H9 (cell line): ENCODE results near the gene TRAK2. TPM values are rescaled to one million over a fixed set of nuclear protein-coding genes. Genes with fewer than 3 reads are reported as not detected.

Experiments used
- DNase-seq: peaks from one replicate; pipeline ENCODE4 v3.0.0-alpha.2; 2017
- H2AFZ ChIP-seq: one replicate; pipeline ENCODE4 v1.6.1; 2013; ENCODE audit warnings: mild to moderate bottlenecking, low read length, control low read depth, moderate library complexity
- H2AK5ac ChIP-seq: 2 replicates; pipeline ENCODE4 v1.6.1; 2013; ENCODE audit warnings: low read length, control low read depth, mixed read lengths; ENCODE audit not compliant: insufficient read length
- H2BK120ac ChIP-seq: one replicate; pipeline ENCODE4 v1.6.1; 2013; ENCODE audit warnings: low read depth, mild to moderate bottlenecking, low read length, control low read depth, inconsistent platforms; ENCODE audit not compliant: poor library complexity, severe bottlenecking
- H2BK12ac ChIP-seq: 2 replicates; pipeline ENCODE4 v1.6.1; 2013; ENCODE audit warnings: low read length, control low read depth, mixed read lengths, low read depth; ENCODE audit not compliant: insufficient read length
- H2BK15ac ChIP-seq: 2 replicates; pipeline ENCODE4 v1.6.1; 2013; ENCODE audit warnings: low read depth, low read length, control low read depth
- H2BK20ac ChIP-seq: one replicate; pipeline ENCODE4 v1.6.1; 2013; ENCODE audit warnings: low read depth, mild to moderate bottlenecking, low read length, control low read depth, inconsistent platforms; ENCODE audit not compliant: poor library complexity, severe bottlenecking
- H2BK5ac ChIP-seq: 2 replicates; pipeline ENCODE4 v1.6.1; 2013; ENCODE audit warnings: low read length, control low read depth, mixed read lengths; ENCODE audit not compliant: insufficient read length
- H3K14ac ChIP-seq: 2 replicates; pipeline ENCODE4 v1.6.1; 2013; ENCODE audit warnings: low read length, control low read depth; ENCODE audit not compliant: insufficient read depth
- H3K18ac ChIP-seq: 2 replicates; pipeline ENCODE4 v1.6.1; 2013; ENCODE audit warnings: low read depth, mild to moderate bottlenecking, mixed read lengths, low read length, control low read depth; ENCODE audit not compliant: insufficient read length
- H3K23ac ChIP-seq: 2 replicates; pipeline ENCODE4 v1.6.1; 2013; ENCODE audit warnings: low read length, control low read depth, mixed read lengths, low read depth; ENCODE audit not compliant: insufficient read length
- H3K23me2 ChIP-seq: 2 replicates; pipeline ENCODE4 v1.6.1; 2013; ENCODE audit warnings: low read depth, mild to moderate bottlenecking, mixed read lengths, low read length, control low read depth; ENCODE audit not compliant: insufficient read length, poor library complexity, severe bottlenecking
- H3K27ac ChIP-seq: 2 replicates; pipeline ENCODE4 v1.5.1; 2013; ENCODE audit warnings: low read length, control low read depth, mixed read lengths, low read depth; ENCODE audit not compliant: insufficient read length
- H3K27me3 ChIP-seq: 2 replicates; pipeline ENCODE4 v1.6.1; 2013; ENCODE audit warnings: low read length, control low read depth, inconsistent platforms; ENCODE audit not compliant: insufficient read depth
- H3K4ac ChIP-seq: 2 replicates; pipeline ENCODE4 v1.6.1; 2013; ENCODE audit warnings: low read depth, mild to moderate bottlenecking, control low read depth, inconsistent platforms, low read length, moderate library complexity
- H3K4me1 ChIP-seq: 2 replicates; pipeline ENCODE4 v1.6.1; 2013; ENCODE audit warnings: low read length, control low read depth, inconsistent platforms; ENCODE audit not compliant: insufficient read depth
- H3K4me2 ChIP-seq: 2 replicates; pipeline ENCODE4 v1.6.1; 2013; ENCODE audit warnings: low read length, control low read depth, mixed read lengths; ENCODE audit not compliant: insufficient read length, insufficient read depth
- H3K56ac ChIP-seq: 2 replicates; pipeline ENCODE4 v1.6.1; 2013; ENCODE audit warnings: low read depth, mild to moderate bottlenecking, mixed read lengths, low read length, control low read depth; ENCODE audit not compliant: insufficient read length
- H3K79me1 ChIP-seq: 2 replicates; pipeline ENCODE4 v1.6.1; 2013; ENCODE audit warnings: low read depth, mild to moderate bottlenecking, moderate library complexity, low read length, control low read depth, inconsistent platforms; ENCODE audit not compliant: insufficient read depth, poor library complexity, severe bottlenecking
- H3K79me2 ChIP-seq: 2 replicates; pipeline ENCODE4 v1.6.1; 2013; ENCODE audit warnings: low read length, control low read depth, inconsistent platforms; ENCODE audit not compliant: insufficient read depth
- H3K9ac ChIP-seq: 2 replicates; pipeline ENCODE4 v1.6.1; 2013; ENCODE audit warnings: low read length, control low read depth, mixed read lengths; ENCODE audit not compliant: insufficient read length; ENCODE audit errors: extremely low read depth
- H3K9me3 ChIP-seq: one replicate; pipeline ENCODE4 v1.6.1; 2013; ENCODE audit warnings: low read depth, low read length, inconsistent platforms; ENCODE audit not compliant: control insufficient read depth
- H3T11ph ChIP-seq: one replicate; pipeline ENCODE4 v1.6.1; 2013; ENCODE audit warnings: mild to moderate bottlenecking, low read length, control low read depth, inconsistent platforms
- H4K20me1 ChIP-seq: one replicate; pipeline ENCODE4 v1.6.1; 2013; ENCODE audit not compliant: control insufficient read depth, insufficient read length, insufficient read depth
- H4K5ac ChIP-seq: 2 replicates; pipeline ENCODE4 v1.6.1; 2013; ENCODE audit warnings: low read depth, mild to moderate bottlenecking, mixed read lengths, low read length, control low read depth; ENCODE audit not compliant: insufficient read length
- H4K8ac ChIP-seq: replicated peaks from 2 replicates; pipeline ENCODE4 v1.6.1; 2013; ENCODE audit warnings: low read length, control low read depth, mixed read lengths, low read depth; ENCODE audit not compliant: insufficient read length
- H4K91ac ChIP-seq: 2 replicates; pipeline ENCODE4 v1.6.1; 2013; ENCODE audit warnings: low read depth, mild to moderate bottlenecking, moderate library complexity, mixed read lengths, low read length, control low read depth; ENCODE audit not compliant: insufficient read length
- H3K27ac Mint-ChIP-seq, 3 experiments: 2 replicates in 2 of 3; 3 replicates in 1 of 3; pipeline ENCODE4 v1.8.0; 2020 to 2021; ENCODE audit warnings: mixed read lengths in 3 of 3, mild to moderate bottlenecking in 1 of 3, moderate library complexity in 1 of 3
- H3K27me3 Mint-ChIP-seq: 2 replicates; pipeline ENCODE4 v1.8.0; 2021; ENCODE audit warnings: low read depth, mild to moderate bottlenecking, moderate library complexity, mixed read lengths
- H3K36me3 Mint-ChIP-seq, 3 experiments: 2 replicates in 2 of 3; 3 replicates in 1 of 3; pipeline ENCODE4 v1.8.0; 2020 to 2021; ENCODE audit warnings: low read depth in 3 of 3, mixed read lengths in 3 of 3; ENCODE audit not compliant: insufficient read depth in 1 of 3
- H3K4me1 Mint-ChIP-seq, 2 experiments: 2 replicates each; pipeline ENCODE4 v1.8.0; 2020; ENCODE audit warnings: mixed read lengths in 2 of 2
- H3K4me3 Mint-ChIP-seq, 2 experiments: 2 replicates in 1 of 2; 3 replicates in 1 of 2; pipeline ENCODE4 v1.8.0; 2020 to 2021; ENCODE audit warnings: mild to moderate bottlenecking in 2 of 2, mixed read lengths in 2 of 2, moderate library complexity in 1 of 2
- H3K9me3 Mint-ChIP-seq, 2 experiments: 2 replicates in 1 of 2; 3 replicates in 1 of 2; pipeline ENCODE4 v1.8.0; 2020; ENCODE audit warnings: mild to moderate bottlenecking in 2 of 2, mixed read lengths in 2 of 2, moderate library complexity in 1 of 2
- WGBS: extraction: QIAGEN DNeasy Blood & Tissue Kit; methylation state at CpG from one replicate; pipeline ENCODE4 v1.1.7; 2013; ENCODE audit warnings: missing lambda C conversion rate, low lambda C conversion rate, mixed read lengths; ENCODE audit not compliant: insufficient read length; ENCODE audit errors: extremely low coverage; 5-methylcytosine and 5-hydroxymethylcytosine counted together
- total RNA-seq: library from RNA; stranded (reverse); gene quantifications from 2 replicates; pipeline ENCODE4 v1.2.1, GENCODE V29; 2021
- TF ChIP-seq, protein P1 (sequence below): fragments of 200-600 bp; sonication (generic); conservative IDR thresholded peaks from 3 replicates; pipeline ENCODE4 v1.8.0; 2021; ENCODE audit warnings: antibody characterized with exemption, mild to moderate bottlenecking

TRAK2 gene
- total RNA-seq, 1 experiment from 2014 or later = 14.2 TPM

DNA sequence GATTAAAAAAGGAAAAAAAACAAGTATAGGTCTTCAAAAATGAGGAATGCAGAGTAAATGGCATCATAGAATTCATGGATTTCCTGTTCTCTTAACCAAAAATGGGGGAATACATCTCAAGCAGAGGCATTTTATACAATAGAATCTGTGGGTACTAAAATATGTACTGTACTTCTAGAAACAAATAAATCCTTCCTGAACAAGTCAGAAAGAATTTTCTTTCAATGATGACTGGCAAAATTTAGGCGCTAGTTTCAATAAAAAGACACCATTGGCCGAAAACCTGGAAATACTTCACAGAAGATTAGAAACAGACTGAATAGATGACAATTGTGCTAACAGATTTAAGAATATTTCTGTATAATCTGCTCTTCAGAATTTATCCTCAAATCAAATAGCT is 15.1 kb downstream of the TRAK2 start:
- no peak overlapping the region for H2BK20ac ChIP-seq
- H3K4me1 ChIP-seq = peaks cover 2% of the 10 kb centered on the region; the same call in 1 of the 2 replicates
- TF ChIP-seq, protein P1, sequence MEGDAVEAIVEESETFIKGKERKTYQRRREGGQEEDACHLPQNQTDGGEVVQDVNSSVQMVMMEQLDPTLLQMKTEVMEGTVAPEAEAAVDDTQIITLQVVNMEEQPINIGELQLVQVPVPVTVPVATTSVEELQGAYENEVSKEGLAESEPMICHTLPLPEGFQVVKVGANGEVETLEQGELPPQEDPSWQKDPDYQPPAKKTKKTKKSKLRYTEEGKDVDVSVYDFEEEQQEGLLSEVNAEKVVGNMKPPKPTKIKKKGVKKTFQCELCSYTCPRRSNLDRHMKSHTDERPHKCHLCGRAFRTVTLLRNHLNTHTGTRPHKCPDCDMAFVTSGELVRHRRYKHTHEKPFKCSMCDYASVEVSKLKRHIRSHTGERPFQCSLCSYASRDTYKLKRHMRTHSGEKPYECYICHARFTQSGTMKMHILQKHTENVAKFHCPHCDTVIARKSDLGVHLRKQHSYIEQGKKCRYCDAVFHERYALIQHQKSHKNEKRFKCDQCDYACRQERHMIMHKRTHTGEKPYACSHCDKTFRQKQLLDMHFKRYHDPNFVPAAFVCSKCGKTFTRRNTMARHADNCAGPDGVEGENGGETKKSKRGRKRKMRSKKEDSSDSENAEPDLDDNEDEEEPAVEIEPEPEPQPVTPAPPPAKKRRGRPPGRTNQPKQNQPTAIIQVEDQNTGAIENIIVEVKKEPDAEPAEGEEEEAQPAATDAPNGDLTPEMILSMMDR = no peak
- no peak overlapping the region for H2AK5ac ChIP-seq
- Mint-ChIP-seq H3K36me3 (peaks cover 4 to 6% (median 5%) of the 10 kb centered on the region in 3 experiments), H3K4me3 (no peak overlapping the region), H3K27me3 (no peaks in the 10 kb centered on the region), H3K27ac (no peak overlapping the region), H3K9me3 (peaks cover 4% of the 10 kb centered on the region in 2 experiments), H3K4me1 (peaks cover 6 to 16% of the 10 kb centered on the region in 2 experiments)
- H2BK15ac ChIP-seq = no peak overlapping the region
- H2AFZ ChIP-seq = no peak overlapping the region
- no peaks in the 10 kb centered on the region for H3K23me2 ChIP-seq
- no peak overlapping the region for H3K4ac ChIP-seq
- no peaks in the 10 kb centered on the region for H3K27me3 ChIP-seq
- H3K9ac ChIP-seq = no peak overlapping the region
- H2BK120ac ChIP-seq = no peak overlapping the region
- no peak overlapping the region for H3K56ac ChIP-seq
- H3K27ac ChIP-seq = no peak overlapping the region
- peaks cover 5% of the 10 kb centered on the region for H3K9me3 ChIP-seq
- no peaks in the 10 kb centered on the region for H3K79me2 ChIP-seq
- no peak overlapping the region for H3K4me2 ChIP-seq
- no peak overlapping the region for H3K14ac ChIP-seq
- no peak overlapping the region for H4K8ac ChIP-seq
- no peak overlapping the region for H4K5ac ChIP-seq
- H2BK12ac ChIP-seq = no peak overlapping the region
- no peaks in the 10 kb centered on the region for H4K20me1 ChIP-seq
- no peaks in the 10 kb centered on the region for H3K79me1 ChIP-seq
- H3K23ac ChIP-seq = no peak overlapping the region
- WGBS = no CpG with 5 or more reads among the region's 2 CpGs
- H3T11ph ChIP-seq = no peak overlapping the region
- no peak for DNase-seq
- H2BK5ac ChIP-seq = no peak overlapping the region
- no peak overlapping the region for H4K91ac ChIP-seq
- H3K18ac ChIP-seq = no peak overlapping the region
